ENCODE results near the gene ICOSLG.
"Not testable (repeated sequence)": the region's sequence is repeated elsewhere in the genome, so short reads cannot be mapped to it uniquely, and the experiment has no call there.

The ICOSLG gene

GRCh38 chr21:44240842-44241241 is at the start of gene ICOSLG:
Gene ICOSLG (minus strand): TSS chr21:44240943. CDS start chr21:44240817, 126 bp downstream.
- DNase-seq, result not testable (repeated sequence)

- no peak for DNase-seq
Measured at GRCh38 chr21:44289381-44290010, 48.8 kb upstream of the ICOSLG start.

- DNase-seq, result no peak
Measured at GRCh38 chr21:44288251-44289110, 47.7 kb upstream of the ICOSLG start.

GRCh38 chr21:44286716-44287632 is 46.2 kb upstream of the ICOSLG start:
- no peak for DNase-seq

GRCh38 chr21:44286086-44286715 is 45.5 kb upstream of the ICOSLG start:
- DNase-seq, result no peak

- DNase-seq, result no peak
Measured at GRCh38 chr21:44285138-44285992, 44.6 kb upstream of the ICOSLG start, which contains the start of gene AIRE. Gene AIRE (plus strand): TSS chr21:44285876. CDS start chr21:44286007, 131 bp downstream.

- no peak for DNase-seq
Measured at GRCh38 chr21:44283948-44284347, 43.2 kb upstream of the ICOSLG start.

- not testable (repeated sequence) for DNase-seq
Measured at GRCh38 chr21:44283211-44283785, 42.6 kb upstream of the ICOSLG start.

- no peak for DNase-seq
Measured at GRCh38 chr21:44282370-44282769, 41.6 kb upstream of the ICOSLG start.

GRCh38 chr21:44281801-44282200 is 41.1 kb upstream of the ICOSLG start:
- DNase-seq, result no peak

GRCh38 chr21:44279354-44280260 is 38.9 kb upstream of the ICOSLG start:
- peak; percentile 21 to 48 for DNase-seq

GRCh38 chr21:44275041-44275440 is 34.3 kb upstream of the ICOSLG start:
- peak in 1 of 2 experiments; percentile 23 for DNase-seq

- no peak for DNase-seq
Measured at GRCh38 chr21:44273046-44273445, 32.3 kb upstream of the ICOSLG start.

- no peak for DNase-seq
Measured at GRCh38 chr21:44272284-44272858, 31.6 kb upstream of the ICOSLG start.

GRCh38 chr21:44271558-44272283 is 31.0 kb upstream of the ICOSLG start:
- DNase-seq, result no peak

GRCh38 chr21:44269090-44269489 is 28.3 kb upstream of the ICOSLG start:
- DNase-seq, result no peak

- DNase-seq, result no peak
Measured at GRCh38 chr21:44267655-44268142, 27.0 kb upstream of the ICOSLG start.

GRCh38 chr21:44265734-44266270 is 25.1 kb upstream of the ICOSLG start:
- DNase-seq, result no peak

All from SHP77 (cell line).